GM13976 (cell line): Measurements from ENCODE around the gene NMB.

ENCODE experiments used
- DNase-seq: peaks from one replicate; pipeline ENCODE4 v3.0.0; 2012; ENCODE audit warnings: low spot score
- CTCF ChIP-seq: IDR thresholded peaks from 2 replicates; pipeline ENCODE4 v1.5.1; 2012; ENCODE audit warnings: borderline replicate concordance, mild to moderate bottlenecking; ENCODE audit not compliant: insufficient read depth; ENCODE audit errors: extremely low read depth, missing control alignments, control extremely low read depth
- in situ Hi-C: fragments of 300-500 bp; cut with MboI; formaldehyde crosslinking; loops from one replicate; pipeline ENCODE4 v1.12.0; 2022; ENCODE audit warnings: low sequenced_read_pairs, mixed read lengths, inconsistent platforms; ENCODE audit not compliant: unreplicated experiment

Gene NMB

GRCh38 chr15:84606653-84607120 is 51.3 kb downstream of the NMB start:
- DNase-seq, result no peak
- in situ Hi-C loops, result loop anchor here (25.0 kb wide), 1 partner anchor 581 kb away; no protein-coding TSS in a partner anchor
- TF ChIP-seq CTCF, result no peak

- no peak for DNase-seq
- in situ Hi-C loops, result loop anchor here (25.0 kb wide), 1 partner anchor 582 kb away; no protein-coding TSS in a partner anchor
- no peak for TF ChIP-seq CTCF
These were observed 52.5 kb downstream of the NMB start for GRCh38 chr15:84605554-84605882.
